ENCODE data around the gene ZFP64.
A peak's percentile ranks its signal among the peaks of the same experiment; 100 is the strongest.

ZFP64 gene

GRCh38 chr20:52191132-52191915, at the start of gene ZFP64:
ZFP64 (minus strand) TSS chr20:52191779; CDS start chr20:52191636, 143 bp downstream.
- peak; percentile 73 for TF ChIP-seq CTCF (IDR thresholded peaks at IDR 0.05; ENCODE audit: low read depth, low read length)
- in situ Hi-C loops (cut with HindIII; ENCODE audit: low sequenced_read_pairs) = no loop called here
- H3K4me3 ChIP-seq (ENCODE audit: low read depth, low read length) = peak within 1 kb of the TSS; percentile 78
- peak; percentile 83 for DNase-seq (ENCODE audit: low read depth, low spot score)

- in situ Hi-C loops (cut with HindIII; ENCODE audit: low sequenced_read_pairs) = no loop called here
- no peak overlapping the region for H3K4me3 ChIP-seq (ENCODE audit: low read depth, low read length)
- TF ChIP-seq CTCF (IDR thresholded peaks at IDR 0.05; ENCODE audit: low read depth, low read length) = no peak
- no peak for DNase-seq (ENCODE audit: low read depth, low spot score)
Observed at GRCh38 chr20:52240802-52241201, 49.2 kb upstream of the ZFP64 start.

DNA sequence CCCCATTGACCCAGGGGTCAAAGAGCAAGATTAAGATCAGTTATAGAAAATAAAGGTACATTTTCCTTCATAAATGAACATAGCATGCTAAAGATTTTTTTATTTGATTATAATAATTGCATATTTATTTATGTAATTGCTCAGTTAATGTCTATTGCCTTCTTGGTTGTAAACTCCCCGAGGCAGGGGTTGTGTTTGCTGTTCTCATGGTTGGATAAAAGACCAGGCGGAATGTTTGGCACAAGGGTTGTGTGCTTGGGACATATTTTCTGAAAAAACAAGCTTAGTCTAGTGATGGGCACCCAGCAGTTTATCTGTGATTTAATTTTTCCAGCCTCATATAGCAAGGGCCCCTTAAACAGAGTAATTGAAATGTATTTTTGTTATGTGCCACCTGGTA, 47.5 kb upstream of the ZFP64 start:
- TF ChIP-seq CTCF (IDR thresholded peaks at IDR 0.05; ENCODE audit: low read depth, low read length) = no peak
- in situ Hi-C loops (cut with HindIII; ENCODE audit: low sequenced_read_pairs) = no loop called here
- H3K4me3 ChIP-seq (ENCODE audit: low read depth, low read length) = no peak overlapping the region
- no peak for DNase-seq (ENCODE audit: low read depth, low spot score)

DNA sequence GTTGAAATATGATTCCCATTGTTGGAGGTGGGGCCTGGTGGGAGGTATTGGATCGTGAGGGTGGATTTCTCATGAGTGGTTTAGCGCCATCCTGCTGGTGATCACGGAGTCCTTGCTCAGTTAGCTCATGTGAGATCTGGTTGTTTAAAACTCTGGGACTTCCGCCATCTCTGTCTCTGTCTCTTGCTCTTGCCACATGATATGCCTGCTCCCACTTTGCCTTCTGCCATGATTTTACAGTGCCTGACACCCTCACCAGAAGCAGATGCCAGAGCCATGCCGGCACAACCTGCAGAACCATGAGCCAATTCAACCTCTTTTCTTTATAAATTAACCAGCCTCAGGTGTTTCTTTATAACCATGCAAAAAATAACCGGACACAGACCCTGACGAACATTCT, 44.7 kb upstream of the ZFP64 start:
- no peak for TF ChIP-seq CTCF (IDR thresholded peaks at IDR 0.05; ENCODE audit: low read depth, low read length)
- no peak overlapping the region for H3K4me3 ChIP-seq (ENCODE audit: low read depth, low read length)
- DNase-seq (ENCODE audit: low read depth, low spot score) = no peak
- in situ Hi-C loops (cut with HindIII; ENCODE audit: low sequenced_read_pairs) = no loop called here

- no peak for TF ChIP-seq CTCF (IDR thresholded peaks at IDR 0.05; ENCODE audit: low read depth, low read length)
- in situ Hi-C loops (cut with HindIII; ENCODE audit: low sequenced_read_pairs) = no loop called here
- DNase-seq (ENCODE audit: low read depth, low spot score) = no peak
- no peak overlapping the region for H3K4me3 ChIP-seq (ENCODE audit: low read depth, low read length)
Observed at GRCh38 chr20:52235129-52235528, 43.5 kb upstream of the ZFP64 start.

GRCh38 chr20:52234302-52235045, 42.9 kb upstream of the ZFP64 start:
- in situ Hi-C loops (cut with HindIII; ENCODE audit: low sequenced_read_pairs) = no loop called here
- no peak overlapping the region for H3K4me3 ChIP-seq (ENCODE audit: low read depth, low read length)
- TF ChIP-seq CTCF (IDR thresholded peaks at IDR 0.05; ENCODE audit: low read depth, low read length) = no peak
- DNase-seq (ENCODE audit: low read depth, low spot score) = no peak
